ENCODE measurements around the gene TTC21B.
"Not testable (repeated sequence)": the region's sequence is repeated elsewhere in the genome, so short reads cannot be mapped to it uniquely, and the experiment has no call there.

TTC21B gene

GRCh38 chr2:165953655-165954606 is at the start of gene TTC21B:
Gene TTC21B (minus strand): TSS chr2:165953776. CDS start chr2:165953705, 71 bp downstream.
- in situ Hi-C loops (cut with MboI; ENCODE audit: low sequenced_read_pairs): no loop called here

GRCh38 chr2:166000401-166000800 is 46.8 kb upstream of the TTC21B start:
- in situ Hi-C loops (cut with MboI; ENCODE audit: low sequenced_read_pairs): no loop called here

GRCh38 chr2:165990846-165991245 is 37.3 kb upstream of the TTC21B start:
- in situ Hi-C loops (cut with MboI; ENCODE audit: low sequenced_read_pairs): no loop called here

DNA sequence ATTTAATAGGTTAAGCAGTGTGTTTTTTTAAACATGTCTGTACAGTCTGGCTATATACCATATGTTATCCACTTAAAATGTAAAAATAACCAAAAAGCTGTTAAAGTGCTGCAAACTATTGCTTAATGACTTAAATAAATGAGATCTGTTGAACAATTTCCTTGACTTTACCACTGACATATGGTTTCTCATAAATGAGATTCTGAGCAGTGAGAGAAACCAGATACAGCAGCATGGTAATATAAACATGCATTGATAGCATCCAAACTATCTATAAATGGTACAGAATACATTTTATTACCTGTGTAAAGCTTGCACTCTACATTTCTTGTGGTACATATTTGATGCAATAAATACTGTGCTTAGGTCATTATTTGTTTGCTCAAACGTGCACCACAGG is 36.3 kb upstream of the TTC21B start:
- in situ Hi-C loops (cut with MboI; ENCODE audit: low sequenced_read_pairs): no loop called here

- in situ Hi-C loops (cut with MboI; ENCODE audit: low sequenced_read_pairs): no loop called here
These were observed 31.5 kb upstream of the TTC21B start for GRCh38 chr2:165985120-165985519.

- in situ Hi-C loops (cut with MboI; ENCODE audit: low sequenced_read_pairs): not testable (repeated sequence)
These were observed 18.6 kb upstream of the TTC21B start for GRCh38 chr2:165972161-165972560.

GRCh38 chr2:165970663-165971062 is 17.1 kb upstream of the TTC21B start:
- in situ Hi-C loops (cut with MboI; ENCODE audit: low sequenced_read_pairs): no loop called here

GRCh38 chr2:165969227-165969626 is 15.7 kb upstream of the TTC21B start:
- in situ Hi-C loops (cut with MboI; ENCODE audit: low sequenced_read_pairs): no loop called here

- in situ Hi-C loops (cut with MboI; ENCODE audit: low sequenced_read_pairs): no loop called here
These were observed 14.2 kb upstream of the TTC21B start for GRCh38 chr2:165967746-165968145.

GRCh38 chr2:165961818-165962217 is 8.2 kb upstream of the TTC21B start:
- in situ Hi-C loops (cut with MboI; ENCODE audit: low sequenced_read_pairs): no loop called here

- in situ Hi-C loops (cut with MboI; ENCODE audit: low sequenced_read_pairs): no loop called here
These were observed 5.8 kb upstream of the TTC21B start for GRCh38 chr2:165959371-165959770.

- in situ Hi-C loops (cut with MboI; ENCODE audit: low sequenced_read_pairs): no loop called here
These were observed 4.9 kb upstream of the TTC21B start for GRCh38 chr2:165958313-165958960.

DNA sequence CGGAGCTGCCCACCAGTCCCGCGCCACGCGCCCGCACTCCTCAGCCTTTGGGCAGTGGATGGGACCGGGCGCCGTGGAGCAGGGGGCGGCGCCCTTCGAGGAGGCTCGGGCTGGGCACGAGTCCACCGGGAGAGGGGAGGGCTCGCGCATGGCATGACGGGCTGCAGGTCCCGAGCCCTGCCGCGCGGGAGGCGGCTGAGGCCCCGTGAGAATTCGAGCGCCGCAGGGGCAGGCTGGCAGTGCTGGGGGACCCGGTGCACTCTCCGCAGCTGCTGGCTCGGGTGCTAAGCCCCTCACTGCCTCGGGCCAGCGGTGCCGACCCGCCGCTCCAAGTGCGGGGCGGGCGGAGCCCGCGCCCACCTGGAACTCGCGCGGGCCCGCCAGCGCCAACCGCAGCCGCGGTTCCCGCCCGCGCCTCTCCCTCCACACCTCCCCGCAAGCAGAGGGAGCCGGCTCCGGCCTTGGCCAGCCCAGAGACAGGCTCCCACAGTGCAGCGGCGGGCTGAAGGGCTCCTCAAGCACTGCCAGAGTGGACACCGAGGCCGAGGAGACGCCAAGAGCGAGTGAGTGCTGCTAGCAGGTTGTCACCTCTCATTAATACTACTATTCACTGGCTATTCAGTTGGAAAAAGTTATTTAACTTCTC is 3.6 kb upstream of the TTC21B start:
- in situ Hi-C loops (cut with MboI; ENCODE audit: low sequenced_read_pairs): no loop called here

- in situ Hi-C loops (cut with MboI; ENCODE audit: low sequenced_read_pairs): no loop called here
These were observed 296 bp downstream of the TTC21B start for GRCh38 chr2:165953306-165953654.

DNA sequence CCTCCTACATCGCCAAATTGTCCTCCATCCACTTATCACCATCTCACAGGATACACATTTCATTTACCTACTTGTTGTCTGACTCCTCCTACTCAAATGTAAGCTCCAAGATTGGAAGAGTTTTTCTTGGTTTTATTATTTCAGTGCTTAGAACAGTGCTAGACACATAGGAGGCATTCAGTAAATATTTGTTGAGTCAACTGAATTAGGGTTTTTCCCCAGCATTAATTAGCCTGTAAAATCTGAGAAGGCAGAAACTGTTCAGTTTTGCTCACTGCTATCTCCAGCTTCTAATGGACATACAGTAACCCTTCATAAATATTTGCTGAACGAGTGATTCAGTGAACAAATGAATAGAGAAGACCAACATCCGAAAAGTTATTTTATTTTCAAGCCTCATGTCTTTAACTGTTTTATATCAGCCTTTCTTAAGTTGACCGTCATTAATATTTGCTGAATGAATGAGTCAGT is 800 bp downstream of the TTC21B start:
- in situ Hi-C loops (cut with MboI; ENCODE audit: low sequenced_read_pairs): no loop called here

GRCh38 chr2:165952085-165952484 is 1.5 kb downstream of the TTC21B start:
- in situ Hi-C loops (cut with MboI; ENCODE audit: low sequenced_read_pairs): no loop called here

GRCh38 chr2:165950438-165950837 is 3.1 kb downstream of the TTC21B start:
- in situ Hi-C loops (cut with MboI; ENCODE audit: low sequenced_read_pairs): no loop called here

DNA sequence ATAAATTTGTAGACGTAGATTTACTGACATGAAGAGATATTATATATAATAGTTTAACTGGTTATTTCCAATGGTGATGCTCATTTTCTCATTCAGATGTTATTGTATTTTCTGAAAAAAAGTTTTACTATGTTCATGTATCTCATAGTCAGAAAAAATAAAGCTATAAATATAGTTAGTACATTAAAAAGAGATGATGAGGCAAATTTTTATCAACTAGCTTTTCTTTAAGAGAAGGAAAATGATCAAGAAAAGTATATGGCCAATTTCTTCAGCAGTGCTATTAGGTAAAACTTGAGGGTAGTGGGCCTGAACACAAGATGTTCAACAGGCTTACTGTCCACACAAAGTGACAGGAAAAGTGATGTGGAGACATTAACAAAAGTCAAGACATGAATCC is 11.7 kb downstream of the TTC21B start:
- in situ Hi-C loops (cut with MboI; ENCODE audit: low sequenced_read_pairs): no loop called here

DNA sequence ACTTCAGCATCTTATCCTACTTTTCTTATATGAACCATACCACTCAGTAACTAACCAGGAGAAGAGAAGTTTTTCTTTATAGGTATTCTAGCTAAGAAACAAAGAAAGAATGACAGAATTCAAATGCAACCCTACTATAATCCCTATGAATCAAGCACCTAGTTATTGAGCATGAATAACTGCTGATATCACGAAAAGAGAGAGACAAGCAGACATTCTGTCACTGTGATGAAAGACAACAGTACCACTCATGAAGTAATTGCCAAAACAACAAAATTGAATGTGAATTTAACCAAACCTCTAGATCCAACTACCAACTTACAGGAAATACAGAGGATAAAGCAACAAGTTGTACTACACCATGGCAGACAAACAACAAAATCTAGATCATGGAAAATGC is 15.3 kb downstream of the TTC21B start:
- in situ Hi-C loops (cut with MboI; ENCODE audit: low sequenced_read_pairs): no loop called here

- in situ Hi-C loops (cut with MboI; ENCODE audit: low sequenced_read_pairs): no loop called here
These were observed 20.2 kb downstream of the TTC21B start for GRCh38 chr2:165933211-165933910.

- in situ Hi-C loops (cut with MboI; ENCODE audit: low sequenced_read_pairs): no loop called here
These were observed 25.8 kb downstream of the TTC21B start for GRCh38 chr2:165927774-165928173.

Measured in HL-60/S4 (cell line).